OCI-LY7 (cell line): ENCODE data around the gene FOXN4. TPM values are rescaled to one million over a fixed set of nuclear protein-coding genes. Genes with fewer than 3 reads are reported as not detected.

Source experiments
- BruUV-seq: library from RNA; stranded (reverse); fragments of 400-500 nt; replicated peaks from 2 replicates; lab custom pipeline; 2021; lab: Mats Ljungman, UMichigan
- CTCF ChIA-PET: fragments of 300-600 bp; sonication (Branson Sonifier 250); formaldehyde crosslinking; loops from one replicate; lab custom pipeline; 2022; ENCODE audit warnings: antibody characterized with exemption; ENCODE audit not compliant: unreplicated experiment; lab: Charles Lee
- POLR2A ChIA-PET: fragments of 300-600 bp; sonication (Branson Sonifier 250); formaldehyde crosslinking; loops from one replicate; lab custom pipeline; 2022; ENCODE audit warnings: antibody characterized with exemption; lab: Charles Lee
- DNase-seq: peaks from one replicate; pipeline ENCODE4 v3.0.0-alpha.2; 2015; ENCODE audit warnings: low spot score
- H2AFZ ChIP-seq: fragments of 200-600 bp; sonication (generic), shearing (Covaris generic); 2 replicates; pipeline ENCODE4 v1.6.1; 2014; ENCODE audit warnings: mild to moderate bottlenecking, antibody characterized with exemption, low read length, moderate library complexity
- H3K27ac ChIP-seq: fragments of 200-600 bp; sonication (generic); 2 replicates; pipeline ENCODE4 v1.5.1; 2014; ENCODE audit warnings: mixed run types, low read depth, mild to moderate bottlenecking, moderate library complexity, low read length, inconsistent platforms; ENCODE audit not compliant: poor library complexity, severe bottlenecking
- H3K36me3 ChIP-seq: fragments of 200-600 bp; sonication (generic); 2 replicates; pipeline ENCODE4 v1.6.1; 2014; ENCODE audit warnings: mild to moderate bottlenecking, antibody characterized with exemption, low read length, moderate library complexity, mixed read lengths; ENCODE audit not compliant: insufficient read depth
- H3K4me1 ChIP-seq: fragments of 200-600 bp; sonication (generic); 2 replicates; pipeline ENCODE4 v1.5.1; 2014; ENCODE audit warnings: mild to moderate bottlenecking, low read length; ENCODE audit not compliant: insufficient read depth, poor library complexity, severe bottlenecking
- H3K4me2 ChIP-seq: fragments of 200-600 bp; sonication (generic); 2 replicates; pipeline ENCODE4 v1.6.1; 2014; ENCODE audit warnings: mild to moderate bottlenecking, low read length
- H3K4me3 ChIP-seq: fragments of 200-600 bp; sonication (generic); 2 replicates; pipeline ENCODE4 v1.5.1; 2014; ENCODE audit warnings: mild to moderate bottlenecking, low read depth, low read length; ENCODE audit not compliant: poor library complexity, severe bottlenecking
- H3K79me2 ChIP-seq: fragments of 200-600 bp; sonication (generic); 2 replicates; pipeline ENCODE4 v1.6.1; 2016; ENCODE audit warnings: low read depth, mild to moderate bottlenecking, low read length, moderate library complexity, mixed read lengths; ENCODE audit not compliant: insufficient read depth
- H3K9me2 ChIP-seq: fragments of 200-600 bp; sonication (generic); 2 replicates; pipeline ENCODE4 v1.6.1; 2016; ENCODE audit warnings: mild to moderate bottlenecking, low read length, mixed read lengths; ENCODE audit not compliant: insufficient read depth
- H3K9me3 ChIP-seq: fragments of 200-600 bp; sonication (generic); 2 replicates; pipeline ENCODE4 v1.6.1; 2014; ENCODE audit warnings: mild to moderate bottlenecking, mixed run types, low read length, mixed read lengths
- H4K20me1 ChIP-seq: fragments of 200-600 bp; sonication (generic); 2 replicates; pipeline ENCODE4 v1.6.1; 2014; ENCODE audit warnings: mild to moderate bottlenecking, antibody characterized with exemption, low read length, moderate library complexity, mixed read lengths; ENCODE audit not compliant: insufficient read depth
- CTCF ChIP-seq: fragments of 200-600 bp; sonication (generic); conservative IDR thresholded peaks from 2 replicates; pipeline ENCODE4 v1.5.1; 2014; ENCODE audit warnings: mild to moderate bottlenecking, antibody characterized with exemption, low read length, moderate library complexity, mixed read lengths
- EZH2phosphoT487 ChIP-seq: fragments of 200-600 bp; sonication (generic); IDR thresholded peaks from 2 replicates; pipeline ENCODE4 v1.6.1; 2018; ENCODE audit warnings: low read depth, borderline replicate concordance, mild to moderate bottlenecking, mixed run types, antibody characterized with exemption, low read length, moderate library complexity, mixed read lengths
- intact Hi-C: fragments of 100-400 bp; cut with micrococcal nuclease; formaldehyde crosslinking; loops from one replicate; pipeline ENCODE4 v1.10.0; 2022; ENCODE audit not compliant: unreplicated experiment
- total RNA-seq, 2 experiments: library from RNA; depleted of rRNA in 1 of 2; stranded (reverse); fragments of >200 nt in 1 of 2; shearing (Covaris generic) in 1 of 2; gene quantifications; 2 replicates each; pipeline ENCODE4 v1.2.3, GENCODE V29; 2014 to 2022

The FOXN4 gene
- total RNA-seq, 2 experiments from 2014 or later, result 2.7 to 4.5 TPM

DNA sequence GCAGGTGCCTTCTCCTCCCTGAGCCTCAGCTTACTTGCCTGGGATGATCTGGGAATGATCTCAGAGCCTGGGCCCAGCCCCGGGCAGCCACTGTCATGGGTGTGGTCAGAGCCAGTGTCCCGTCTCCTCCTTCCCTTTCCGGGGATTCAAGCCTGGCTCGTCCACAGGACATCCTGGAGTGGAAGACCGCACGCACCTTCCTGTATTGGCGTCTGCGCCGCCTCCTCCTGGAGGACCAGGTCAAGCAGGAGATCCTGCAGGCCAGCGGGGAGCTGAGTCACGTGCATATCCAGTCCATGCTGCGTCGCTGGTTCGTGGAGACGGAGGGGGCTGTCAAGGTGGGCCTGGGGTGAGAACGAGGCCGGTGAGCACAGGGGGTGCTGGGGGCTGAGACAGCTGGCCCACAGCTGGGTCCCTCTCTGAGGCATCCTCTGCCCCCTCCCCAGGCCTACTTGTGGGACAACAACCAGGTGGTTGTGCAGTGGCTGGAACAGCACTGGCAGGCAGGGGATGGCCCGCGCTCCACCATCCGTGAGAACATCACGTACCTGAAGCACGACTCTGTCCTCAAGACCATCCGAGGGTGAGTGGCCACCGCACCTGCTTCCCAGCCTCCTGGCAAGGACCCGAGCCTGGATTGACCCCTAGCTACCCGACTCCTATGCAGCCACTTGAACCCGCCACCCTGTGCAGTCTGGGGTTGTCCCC is 44.0 kb downstream of the FOXN4 start:
- CTCF ChIA-PET, result interaction anchor here (0.6 kb wide), 1 partner anchor 508 kb away, joined by 10 read pairs; no protein-coding TSS in a partner anchor
- H3K36me3 ChIP-seq, result no peaks in the 10 kb centered on the region

DNA sequence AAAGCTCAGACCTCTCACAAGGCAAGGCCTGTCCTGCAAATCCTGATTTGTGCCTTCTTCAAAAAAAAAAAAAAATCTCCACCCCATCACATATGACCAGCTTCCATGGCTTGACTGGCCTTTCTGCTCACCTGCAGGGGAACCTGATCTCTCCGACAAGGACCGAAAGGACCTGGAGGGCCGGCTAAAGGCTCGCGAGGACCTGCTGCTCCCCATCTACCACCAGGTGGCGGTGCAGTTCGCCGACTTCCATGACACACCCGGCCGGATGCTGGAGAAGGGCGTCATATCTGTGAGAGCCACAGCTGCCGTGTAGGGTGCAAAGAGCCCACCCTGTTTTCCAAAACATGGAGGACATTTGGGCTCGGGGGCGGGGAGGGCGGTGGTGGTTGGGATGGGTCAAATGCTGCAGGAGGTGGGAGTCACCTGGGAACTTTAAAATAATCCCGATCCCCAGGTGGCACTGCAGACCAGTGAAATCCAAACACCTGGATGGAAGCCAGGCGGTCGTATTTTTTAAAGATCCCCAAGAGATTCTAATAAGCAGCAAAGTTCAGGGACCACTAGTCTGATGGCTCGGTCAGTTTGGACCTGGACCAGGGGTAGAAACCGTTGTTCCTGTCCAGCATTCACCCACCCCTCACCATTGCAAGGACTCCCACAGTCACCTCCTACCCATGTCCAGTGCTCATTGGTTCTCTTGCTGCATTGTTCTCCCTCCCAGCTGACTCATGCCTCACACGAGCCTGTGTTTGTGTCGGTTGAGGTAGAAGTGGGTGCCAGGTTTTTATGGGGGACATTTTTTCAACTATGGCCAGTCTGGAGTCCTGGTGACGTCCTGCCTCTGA is 44.8 kb downstream of the FOXN4 start:
- ChIA-PET POLR2A (no interaction called here), CTCF (interaction anchor here (0.6 to 0.7 kb wide), 3 partner anchors 109 to 119 kb away, joined by 3 to 4 read pairs (median 3); no protein-coding TSS in a partner anchor)
- H3K79me2 ChIP-seq, result no peaks in the 10 kb centered on the region
- intact Hi-C loops, result loop anchor here (1.0 to 2.0 kb wide), 2 partner anchors 121 to 128 kb away; no protein-coding TSS in a partner anchor
- H3K4me2 ChIP-seq, result no peak overlapping the region
- H3K9me2 ChIP-seq, result no peaks in the 10 kb centered on the region
- no peaks in the 10 kb centered on the region for H4K20me1 ChIP-seq
- BruUV-seq, result no TSS peak
- no peak overlapping the region for H2AFZ ChIP-seq
- H3K4me1 ChIP-seq, result no peaks in the 10 kb centered on the region
- H3K9me3 ChIP-seq, result no peaks in the 10 kb centered on the region
- peak; percentile 78 for DNase-seq
- H3K27ac ChIP-seq, result no peak overlapping the region
- H3K36me3 ChIP-seq, result no peaks in the 10 kb centered on the region
- no peak overlapping the region for H3K4me3 ChIP-seq
- TF ChIP-seq CTCF (peak; percentile 95), EZH2phosphoT487 (no peak)

More for the DNA sequence above, 44.0 kb downstream of the FOXN4 start:
- Histone ChIP-seq H3K4me2 (no peak overlapping the region), H3K4me1 (no peaks in the 10 kb centered on the region), H4K20me1 (no peaks in the 10 kb centered on the region), H3K4me3 (no peak overlapping the region), H2AFZ (no peak overlapping the region), H3K27ac (no peak overlapping the region), H3K9me3 (no peaks in the 10 kb centered on the region), H3K79me2 (no peaks in the 10 kb centered on the region), H3K9me2 (no peaks in the 10 kb centered on the region)
- no peak for DNase-seq
- POLR2A ChIA-PET, result no interaction called here
- BruUV-seq, result no TSS peak
- TF ChIP-seq EZH2phosphoT487, result no peak
- TF ChIP-seq CTCF, result no peak
- intact Hi-C loops, result loop anchor here (1.0 to 2.0 kb wide), 2 partner anchors 120 to 128 kb away; no protein-coding TSS in a partner anchor
